Spinal cord (tissue), 10 donors: Measurements from ENCODE around the gene GRB2. TPM values are rescaled to one million over a fixed set of nuclear protein-coding genes. Genes with fewer than 3 reads are reported as not detected.

Source experiments
- DNase-seq, 6 donors: peaks; one replicate each; pipeline versions ENCODE4 v3.0.0 to v3.0.0-alpha.2; 2013 to 2015; ENCODE audit warnings: low spot score in 6 of 6, low read depth in 4 of 6
- H3K27ac ChIP-seq: one replicate; pipeline ENCODE4 v1.5.1; 2013; ENCODE audit warnings: low read depth, low read length, control low read depth
- H3K27me3 ChIP-seq: one replicate; pipeline ENCODE4 v1.6.1; 2013; ENCODE audit warnings: low read length; ENCODE audit not compliant: control insufficient read depth, insufficient read depth
- H3K36me3 ChIP-seq: one replicate; pipeline ENCODE4 v1.6.1; 2013; ENCODE audit warnings: low read length; ENCODE audit not compliant: control insufficient read depth, insufficient read depth
- H3K4me1 ChIP-seq: one replicate; pipeline ENCODE4 v1.6.1; 2013; ENCODE audit warnings: low read length; ENCODE audit not compliant: control insufficient read depth, insufficient read depth
- H3K4me3 ChIP-seq: one replicate; pipeline ENCODE4 v1.5.1; 2013; ENCODE audit warnings: low read depth, low read length, control low read depth
- H3K9me3 ChIP-seq: one replicate; pipeline ENCODE4 v1.6.1; 2013; ENCODE audit warnings: low read length; ENCODE audit not compliant: control insufficient read depth, insufficient read depth
- WGBS: methylation state at CpG from one replicate; pipeline ENCODE4 v1.1.5; 2013; ENCODE audit warnings: missing lambda C conversion rate; ENCODE audit not compliant: insufficient coverage; 5-methylcytosine and 5-hydroxymethylcytosine counted together
- polyA plus RNA-seq, 2 donors: library from polyadenylated mRNA; unstranded; fragments of 120-200 nt; gene quantifications; one replicate each; pipeline ENCODE4 v1.2.1, GENCODE V29; 2013; ENCODE audit not compliant: insufficient read length in 2 of 2
- total RNA-seq, 2 donors: library from RNA; depleted of rRNA in 1 of 2; stranded (reverse); fragments of 120-200 nt in 1 of 2; fragments of >200 nt in 1 of 2; gene quantifications; one replicate each; pipeline versions ENCODE4 v1.2.3 to v1.2.4, GENCODE V29; 2013 to 2014
- donor health status: healthy.

Gene GRB2
- total and polyA plus RNA-seq, 4 donors: 86.6 to 205 (median 130) TPM

GRCh38 chr17:75403131-75403530 is 2.3 kb downstream of the GRB2 start:
- H3K27ac ChIP-seq: no peak overlapping the region
- no peak for DNase-seq
- H3K9me3 ChIP-seq: no peaks in the 10 kb centered on the region
- H3K27me3 ChIP-seq: no peaks in the 10 kb centered on the region
- no peak overlapping the region for H3K4me3 ChIP-seq
- no peaks in the 10 kb centered on the region for H3K36me3 ChIP-seq
- H3K4me1 ChIP-seq: peaks cover 9% of the 10 kb centered on the region
- WGBS: 97% methylated on average over 4 of the region's 5 CpGs

GRCh38 chr17:75402026-75402425 is 3.5 kb downstream of the GRB2 start:
- Histone ChIP-seq H3K4me1 (peaks cover 9% of the 10 kb centered on the region), H3K36me3 (no peaks in the 10 kb centered on the region), H3K27me3 (no peaks in the 10 kb centered on the region), H3K4me3 (no peak overlapping the region), H3K9me3 (no peaks in the 10 kb centered on the region), H3K27ac (no peak overlapping the region)
- no peak for DNase-seq
- WGBS: no CpG with 5 or more reads among the region's 2 CpGs

DNA sequence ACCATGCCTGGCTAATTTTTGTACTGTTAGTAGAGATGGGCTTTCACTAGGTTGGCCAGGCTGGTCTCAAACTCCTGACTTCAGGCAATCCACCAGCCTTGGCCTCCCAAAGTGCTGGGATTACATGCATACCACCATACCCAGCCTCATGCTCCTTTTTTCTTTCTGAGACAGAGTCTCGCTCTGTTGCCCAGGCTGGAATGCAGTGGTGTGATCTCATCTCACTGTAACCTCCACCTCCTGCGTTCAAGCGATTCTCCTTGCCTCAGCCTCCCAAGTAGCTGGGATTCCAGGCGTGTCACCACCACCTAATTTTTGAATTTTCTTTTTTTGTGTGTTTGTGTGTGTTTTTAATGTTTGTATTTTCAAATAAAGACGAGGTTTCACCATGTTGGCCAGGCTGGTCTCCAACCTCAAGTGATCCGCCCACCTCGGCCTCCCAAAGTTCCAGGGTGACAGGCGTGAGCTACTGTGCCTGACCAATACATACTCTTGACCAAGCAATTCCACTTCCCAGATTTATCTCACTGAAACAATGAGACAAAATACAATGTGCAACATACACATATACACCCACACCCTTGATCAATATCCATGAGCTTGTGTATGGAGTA is 5.0 kb downstream of the GRB2 start:
- no peak for DNase-seq
- WGBS: 90% methylated on average over 1 of the region's 8 CpGs
- Histone ChIP-seq H3K36me3 (no peaks in the 10 kb centered on the region), H3K9me3 (no peaks in the 10 kb centered on the region), H3K4me3 (no peak overlapping the region), H3K4me1 (peaks cover 9% of the 10 kb centered on the region), H3K27ac (no peak overlapping the region), H3K27me3 (no peaks in the 10 kb centered on the region)

GRCh38 chr17:75398279-75398678 is 7.2 kb downstream of the GRB2 start:
- H3K9me3 ChIP-seq: no peaks in the 10 kb centered on the region
- DNase-seq: no peak
- WGBS: 100% methylated on average over 2 of the region's 4 CpGs
- H3K4me1 ChIP-seq: peaks cover 7% of the 10 kb centered on the region
- H3K27me3 ChIP-seq: no peaks in the 10 kb centered on the region
- no peak overlapping the region for H3K4me3 ChIP-seq
- H3K36me3 ChIP-seq: no peaks in the 10 kb centered on the region
- H3K27ac ChIP-seq: no peak overlapping the region

- H3K4me3 ChIP-seq: no peak overlapping the region
- no CpG with 5 or more reads among the region's 1 CpG for WGBS
These were observed 8.3 kb downstream of the GRB2 start for GRCh38 chr17:75397217-75397616.

DNA sequence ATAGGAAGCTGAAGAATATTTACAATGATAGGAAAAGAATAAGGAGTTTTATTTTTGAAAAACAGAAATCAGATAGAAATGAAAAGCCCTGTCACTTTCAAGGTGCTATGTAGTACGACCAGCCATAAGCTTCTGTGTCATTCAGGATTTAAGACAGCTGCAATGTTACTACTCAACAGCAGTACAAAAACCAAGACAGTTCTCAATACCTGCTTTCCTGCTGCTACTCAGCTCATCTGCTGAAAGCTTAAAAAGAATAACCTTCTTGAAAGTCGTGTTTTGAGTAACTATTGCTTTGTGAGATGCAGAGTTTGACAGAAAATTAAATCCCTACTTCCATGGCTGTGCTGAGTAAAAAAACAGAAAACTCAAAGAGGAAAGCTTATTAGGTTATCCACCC is 8.7 kb downstream of the GRB2 start:
- Histone ChIP-seq H3K36me3 (no peaks in the 10 kb centered on the region), H3K4me1 (peaks cover 7% of the 10 kb centered on the region), H3K9me3 (no peaks in the 10 kb centered on the region), H3K27ac (no peak overlapping the region), H3K27me3 (no peaks in the 10 kb centered on the region), H3K4me3 (no peak overlapping the region)
- DNase-seq: no peak
- no CpG with 5 or more reads among the region's 2 CpGs for whole genome bisulfite sequencing

More at GRCh38 chr17:75397217-75397616, 8.3 kb downstream of the GRB2 start:
- H3K9me3 ChIP-seq: no peaks in the 10 kb centered on the region
- no peak for DNase-seq
- no peak overlapping the region for H3K27ac ChIP-seq
- no peaks in the 10 kb centered on the region for H3K36me3 ChIP-seq
- no peaks in the 10 kb centered on the region for H3K27me3 ChIP-seq
- peaks cover 7% of the 10 kb centered on the region for H3K4me1 ChIP-seq

DNA sequence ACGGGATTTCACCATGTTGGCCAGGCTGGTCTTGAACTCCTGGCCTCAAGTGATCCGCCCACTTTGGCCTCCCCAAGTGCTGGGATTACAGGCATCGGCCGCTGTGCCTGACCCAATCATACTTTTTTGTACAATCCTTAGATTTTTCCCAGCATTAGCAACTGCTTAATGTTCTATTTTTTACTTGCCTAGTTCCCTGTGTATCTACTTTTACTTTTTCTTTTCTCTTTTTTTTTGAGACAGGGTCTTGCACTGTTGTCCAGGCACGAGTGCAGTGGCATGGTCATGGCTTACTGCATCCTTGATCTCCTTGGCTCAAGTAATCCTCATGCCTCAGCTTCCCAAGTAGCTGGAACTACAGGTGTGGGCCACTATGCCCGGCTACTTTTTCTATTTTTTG is 9.5 kb downstream of the GRB2 start:
- Histone ChIP-seq H3K4me1 (peaks cover 10% of the 10 kb centered on the region), H3K27ac (no peak overlapping the region), H3K27me3 (no peaks in the 10 kb centered on the region), H3K36me3 (no peaks in the 10 kb centered on the region), H3K9me3 (no peaks in the 10 kb centered on the region), H3K4me3 (no peak overlapping the region)
- no peak for DNase-seq
- 94% methylated on average over 5 of the region's 6 CpGs for WGBS

GRCh38 chr17:75394332-75394918 is 11.1 kb downstream of the GRB2 start:
- H3K4me3 ChIP-seq: peak overlapping the region; percentile 67
- no peaks in the 10 kb centered on the region for H3K27me3 ChIP-seq
- no peaks in the 10 kb centered on the region for H3K9me3 ChIP-seq
- no peaks in the 10 kb centered on the region for H3K36me3 ChIP-seq
- DNase-seq: no peak
- H3K4me1 ChIP-seq: peaks cover 10% of the 10 kb centered on the region
- H3K27ac ChIP-seq: peak overlapping the region; percentile 85
- 0% methylated on average over 4 of the region's 9 CpGs for WGBS

DNA sequence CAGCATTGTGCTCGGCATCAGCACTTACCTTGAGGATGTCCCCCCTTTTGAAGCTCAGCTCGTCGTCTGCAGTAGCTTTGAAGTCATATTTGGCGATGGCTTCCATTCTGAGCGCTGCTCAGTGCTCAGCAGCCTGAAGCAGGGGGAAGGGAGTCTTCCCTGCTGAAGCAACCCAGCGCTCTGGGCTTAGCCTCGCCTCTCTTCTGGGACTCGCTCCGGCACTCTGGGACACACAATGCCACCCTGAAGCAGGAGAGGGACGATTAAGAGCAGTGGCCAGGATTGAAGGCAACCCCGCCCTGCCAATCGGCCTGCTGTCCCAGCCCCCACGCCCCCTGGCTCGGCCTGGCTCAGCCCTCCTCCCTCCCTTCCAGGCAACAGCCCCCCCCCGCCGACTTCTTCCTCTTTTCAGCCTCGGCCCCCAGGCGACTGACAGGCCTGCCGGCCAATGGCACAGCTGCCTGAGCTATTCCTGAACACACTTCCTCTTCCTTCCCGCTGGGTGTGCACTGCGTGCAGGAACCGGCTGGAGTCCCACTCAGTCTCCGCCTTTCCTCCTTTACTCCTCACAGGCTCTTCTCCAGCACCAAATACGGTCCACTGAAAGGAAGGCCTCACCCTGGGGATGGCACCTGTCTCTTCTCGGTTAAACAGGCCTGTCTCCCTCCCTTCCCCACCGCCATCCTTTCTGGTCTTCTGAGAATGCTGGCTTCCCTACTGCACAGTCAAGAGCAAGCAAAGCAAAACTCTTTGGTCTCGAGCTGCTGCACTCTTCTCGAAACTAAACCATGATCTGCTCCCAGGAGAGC is 11.8 kb downstream of the GRB2 start:
- no peaks in the 10 kb centered on the region for H3K9me3 ChIP-seq
- peak; percentile 85 to 99 (median 97) for DNase-seq
- peak overlapping the region; percentile 67 for H3K4me3 ChIP-seq
- H3K36me3 ChIP-seq: no peaks in the 10 kb centered on the region
- WGBS: 0% methylated on average over 25 of the region's 28 CpGs
- no peaks in the 10 kb centered on the region for H3K27me3 ChIP-seq
- H3K27ac ChIP-seq: peak overlapping the region; percentile 92
- peaks cover 10% of the 10 kb centered on the region for H3K4me1 ChIP-seq
